ENCODE results near the gene PCED1A. TPM values are rescaled to one million over a fixed set of nuclear protein-coding genes. Genes with fewer than 3 reads are reported as not detected.
"Not testable (repeated sequence)": the region's sequence is repeated elsewhere in the genome, so short reads cannot be mapped to it uniquely, and the experiment has no call there.

Gene PCED1A
- polyA plus RNA-seq, 1 donor, result 31.9 TPM

- no peak for DNase-seq
Observed at GRCh38 chr20:2825761-2826160, 14.7 kb downstream of the PCED1A start.

GRCh38 chr20:2822073-2822472, 18.4 kb downstream of the PCED1A start:
- no peak for DNase-seq

- no peak for DNase-seq
Observed at GRCh38 chr20:2820896-2821869, 19.3 kb downstream of the PCED1A start.

GRCh38 chr20:2820084-2820895, 20.2 kb downstream of the PCED1A start:
- no peak for DNase-seq

GRCh38 chr20:2817891-2818595, 22.4 kb downstream of the PCED1A start:
- DNase-seq, result no peak

GRCh38 chr20:2817341-2817726, 23.1 kb downstream of the PCED1A start:
- no peak for DNase-seq

GRCh38 chr20:2816583-2817340, 23.7 kb downstream of the PCED1A start:
- no peak for DNase-seq

- no peak for DNase-seq
Observed at GRCh38 chr20:2816030-2816582, 24.3 kb downstream of the PCED1A start, which contains the start of gene TMEM239. Gene TMEM239 (plus strand): TSS chr20:2816364. CDS start chr20:2816555, 191 bp downstream.

- no peak for DNase-seq
Observed at GRCh38 chr20:2815242-2815900, 25.1 kb downstream of the PCED1A start.

GRCh38 chr20:2814587-2815051, 25.8 kb downstream of the PCED1A start, which contains the start of gene C20orf141:
Gene C20orf141 (plus strand): TSS chr20:2814987. CDS start chr20:2815185, 198 bp downstream.
- no peak for DNase-seq

- DNase-seq, result no peak
Observed at GRCh38 chr20:2814076-2814475, 26.4 kb downstream of the PCED1A start.

GRCh38 chr20:2812189-2812588, 28.3 kb downstream of the PCED1A start:
- DNase-seq, result no peak

GRCh38 chr20:2809690-2810089, 30.8 kb downstream of the PCED1A start:
- no peak for DNase-seq

- DNase-seq, result not testable (repeated sequence)
Observed at GRCh38 chr20:2807929-2808328, 32.5 kb downstream of the PCED1A start.

GRCh38 chr20:2807019-2807418, 33.4 kb downstream of the PCED1A start:
- no peak for DNase-seq

GRCh38 chr20:2806351-2806701, 34.1 kb downstream of the PCED1A start:
- DNase-seq, result no peak

- no peak for DNase-seq
Observed at GRCh38 chr20:2805689-2806350, 34.6 kb downstream of the PCED1A start.

GRCh38 chr20:2804852-2805688, 35.4 kb downstream of the PCED1A start:
- DNase-seq, result no peak

Measured in hindlimb muscle (tissue), 1 donor.